Activated B cell treated with CpG ODN at 0.5 μM for 24 hours (primary cell): Measurements from ENCODE around the gene RRP36. TPM values are rescaled to one million over a fixed set of nuclear protein-coding genes. Genes with fewer than 3 reads are reported as not detected.
A peak's percentile ranks its signal among the peaks of the same experiment; 100 is the strongest.

Source experiments
- ATAC-seq: fragments of 200-7000 bp; cut with Tn5 transposase; one replicate; pipeline ENCODE4 v1.10.0; 2021; ENCODE audit warnings: low read depth, mild to moderate bottlenecking, moderate library complexity
- CTCF ChIA-PET: fragments of 350-600 bp; sonication (Branson Sonifier 250); formaldehyde crosslinking; loops from one replicate; lab custom pipeline; 2021; ENCODE audit warnings: antibody characterized with exemption; lab: Charles Lee
- POLR2A ChIA-PET: fragments of 350-600 bp; sonication (Branson Sonifier 250); formaldehyde crosslinking; loops from one replicate; lab custom pipeline; 2021; ENCODE audit warnings: antibody characterized with exemption; lab: Charles Lee
- DNase-seq: peaks from one replicate; pipeline ENCODE4 v3.0.0; 2022
- H3K27ac Mint-ChIP-seq: one replicate; pipeline ENCODE4 v1.8.0; 2020; ENCODE audit warnings: mixed read lengths
- H3K27me3 Mint-ChIP-seq: one replicate; pipeline ENCODE4 v1.8.0; 2021; ENCODE audit warnings: mixed read lengths
- H3K36me3 Mint-ChIP-seq: one replicate; pipeline ENCODE4 v1.8.0; 2021; ENCODE audit warnings: low read depth, mixed read lengths
- H3K4me1 Mint-ChIP-seq: one replicate; pipeline ENCODE4 v1.8.0; 2021; ENCODE audit warnings: mixed read lengths
- H3K4me3 Mint-ChIP-seq: one replicate; pipeline ENCODE4 v1.8.0; 2020; ENCODE audit warnings: mild to moderate bottlenecking, mixed read lengths
- H3K9me3 Mint-ChIP-seq: one replicate; pipeline ENCODE4 v1.8.0; 2020; ENCODE audit warnings: mixed read lengths
- CTCF ChIP-seq: fragments of 200-600 bp; IDR thresholded peaks from one replicate; pipeline ENCODE4 v1.8.0; 2022; ENCODE audit warnings: antibody characterized with exemption, mild to moderate bottlenecking
- intact Hi-C: fragments of 100-400 bp; cut with micrococcal nuclease; formaldehyde crosslinking; loops from one replicate; pipeline ENCODE4 v1.15.1; 2024
- total RNA-seq: library from RNA; stranded (reverse); gene quantifications from 2 replicates; pipeline ENCODE4 v1.2.3, GENCODE V29; 2022

RRP36 gene
- total RNA-seq, 1 donor from 2014 or later, result 51.7 TPM

DNA sequence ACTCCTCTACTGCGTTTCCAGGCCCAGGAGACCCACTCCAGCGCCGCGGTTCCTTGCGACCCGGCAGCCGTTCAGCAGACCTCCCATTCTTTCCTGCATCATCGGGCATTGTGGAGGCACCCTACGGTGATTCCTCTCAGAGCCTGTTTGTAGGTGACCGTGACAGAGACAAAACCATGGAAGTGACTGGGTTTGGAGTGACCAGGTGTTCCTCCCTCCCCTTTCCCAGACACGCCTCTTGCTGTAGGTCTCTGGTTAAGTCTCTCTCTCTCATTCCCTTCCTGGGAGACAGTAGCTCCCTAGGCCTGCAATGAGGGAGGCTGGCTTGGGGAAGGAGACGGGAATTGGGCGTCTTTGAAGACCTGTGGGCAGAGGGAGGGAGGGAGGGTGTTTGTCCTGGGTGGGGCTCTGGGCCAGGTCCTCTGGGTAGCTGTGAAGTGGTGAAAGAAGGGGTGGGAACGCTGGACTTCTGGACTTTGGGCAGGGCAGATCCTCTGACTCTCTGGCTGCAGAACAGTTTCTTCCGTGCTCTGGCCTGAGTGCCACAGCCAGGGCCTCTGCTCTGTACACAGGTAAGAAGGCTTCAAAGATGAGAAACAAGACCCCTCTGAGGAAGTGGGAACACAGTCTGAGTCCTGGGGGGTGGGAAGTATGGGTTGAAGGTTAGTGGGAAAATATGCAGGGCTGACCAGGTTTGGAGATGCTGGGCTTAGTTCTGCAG is 38.8 kb downstream of the RRP36 start:
- no peak for TF ChIP-seq CTCF
- peak overlapping the region; percentile 97 for H3K27ac Mint-ChIP-seq
- intact Hi-C loops, result no loop called here
- H3K36me3 Mint-ChIP-seq, result peaks cover 46% of the 10 kb centered on the region
- DNase-seq (no peak), ATAC-seq (no peak)
- ChIA-PET CTCF (no interaction called here), POLR2A (interaction anchor here (0.7 to 2.9 kb wide), 8 partner anchors 11 to 740 kb away, joined by 4 to 20 read pairs (median 10); partner anchors contain the start of genes CUL9, KLHDC3, MEA1 and PPP2R5D)
- no peaks in the 10 kb centered on the region for H3K9me3 Mint-ChIP-seq
- H3K4me1 Mint-ChIP-seq, result peaks cover 37% of the 10 kb centered on the region
- peak overlapping the region; percentile 95 for H3K4me3 Mint-ChIP-seq
- no peaks in the 10 kb centered on the region for H3K27me3 Mint-ChIP-seq

DNA sequence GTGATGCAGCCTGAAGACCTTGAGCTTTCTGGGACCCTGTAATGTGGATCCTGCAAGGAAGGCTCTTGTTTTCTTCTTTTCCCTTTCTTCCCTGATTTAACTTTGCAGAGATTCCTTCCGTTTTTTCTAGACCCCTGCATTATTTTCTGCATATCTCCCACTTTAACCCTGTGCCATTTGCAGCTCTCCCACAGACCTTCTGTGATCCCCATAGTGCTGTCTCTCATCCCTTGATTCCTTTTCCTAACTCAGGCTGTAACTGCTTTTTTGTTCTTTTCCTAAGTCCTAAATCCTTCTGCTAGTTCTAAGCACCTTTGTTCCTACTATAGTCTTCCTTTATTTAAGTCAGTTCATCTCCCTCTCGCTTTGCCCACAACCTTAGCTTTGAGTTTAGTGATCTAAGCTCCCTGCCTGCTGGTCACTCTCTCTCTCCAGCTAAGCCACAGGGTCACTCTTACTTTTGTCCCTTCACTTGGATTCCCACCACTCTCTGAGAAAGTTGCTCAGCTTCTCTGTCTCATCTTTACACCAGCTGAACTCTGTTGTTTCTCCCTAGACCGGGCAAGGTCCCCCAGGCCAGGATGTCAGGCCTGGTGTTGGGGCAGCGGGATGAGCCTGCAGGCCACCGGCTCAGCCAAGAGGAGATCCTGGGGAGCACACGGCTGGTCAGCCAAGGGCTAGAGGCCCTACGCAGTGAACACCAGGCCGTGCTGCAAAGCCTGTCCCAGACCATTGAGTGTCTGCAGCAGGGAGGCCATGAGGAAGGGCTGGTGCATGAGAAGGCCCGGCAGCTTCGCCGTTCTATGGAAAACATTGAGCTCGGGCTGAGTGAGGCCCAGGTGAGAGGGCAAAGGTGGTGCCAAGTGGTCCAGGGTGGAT is 39.6 kb downstream of the RRP36 start:
- ChIA-PET CTCF (no interaction called here), POLR2A (interaction anchor here (2.9 kb wide), 1 partner anchor 47 kb away, joined by 20 read pairs; the partner anchor contains the start of genes KLHDC3 and MEA1)
- Mint-ChIP-seq H3K4me3 (peak overlapping the region; percentile 95), H3K27ac (no peak overlapping the region), H3K9me3 (no peaks in the 10 kb centered on the region), H3K36me3 (peaks cover 43% of the 10 kb centered on the region), H3K27me3 (no peaks in the 10 kb centered on the region), H3K4me1 (peaks cover 33% of the 10 kb centered on the region)
- no peak for ATAC-seq
- intact Hi-C loops, result no loop called here
- DNase-seq, result no peak
- TF ChIP-seq CTCF, result no peak

DNA sequence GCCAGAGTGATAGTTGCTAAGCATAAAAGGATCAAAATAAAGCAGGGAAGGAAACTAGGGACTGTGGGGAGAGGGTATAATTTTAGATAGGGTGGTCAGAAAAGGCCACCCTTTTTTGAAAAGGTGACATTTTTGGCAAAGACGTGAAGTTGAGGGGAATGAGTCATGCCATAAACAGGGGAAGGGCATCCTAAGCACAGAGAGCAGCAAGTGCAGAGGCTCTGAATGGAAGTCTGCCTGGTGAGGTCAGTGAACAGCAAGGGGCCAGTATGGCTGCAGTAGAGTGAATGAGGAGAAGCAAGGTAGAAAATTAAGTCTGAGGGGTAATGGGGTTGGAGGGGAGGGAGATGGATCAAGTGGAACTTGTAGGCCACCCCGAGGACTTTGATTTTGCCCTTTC is 40.4 kb downstream of the RRP36 start:
- Mint-ChIP-seq H3K4me3 (no peak overlapping the region), H3K27ac (no peak overlapping the region), H3K36me3 (peaks cover 45% of the 10 kb centered on the region), H3K27me3 (no peaks in the 10 kb centered on the region), H3K4me1 (peaks cover 33% of the 10 kb centered on the region), H3K9me3 (no peaks in the 10 kb centered on the region)
- DNase-seq (no peak), ATAC-seq (no peak)
- no peak for TF ChIP-seq CTCF
- intact Hi-C loops, result no loop called here
- ChIA-PET POLR2A (no interaction called here), CTCF (no interaction called here)

GRCh38 chr6:43062818-43063217 is 41.4 kb downstream of the RRP36 start:
- peaks cover 39% of the 10 kb centered on the region for H3K36me3 Mint-ChIP-seq
- POLR2A ChIA-PET, result no interaction called here
- no peak overlapping the region for H3K4me3 Mint-ChIP-seq
- no peaks in the 10 kb centered on the region for H3K27me3 Mint-ChIP-seq
- TF ChIP-seq CTCF, result no peak
- intact Hi-C loops, result no loop called here
- CTCF ChIA-PET, result no interaction called here
- no peaks in the 10 kb centered on the region for H3K9me3 Mint-ChIP-seq
- no peak for ATAC-seq
- H3K27ac Mint-ChIP-seq, result no peak overlapping the region
- H3K4me1 Mint-ChIP-seq, result peaks cover 33% of the 10 kb centered on the region
- DNase-seq, result no peak
